Ishikawa (cell line): Measurements from ENCODE around the gene DCAF4.

ENCODE experiments used
- CEBPB ChIP-seq: IDR thresholded peaks from 2 replicates; pipeline ENCODE4 v1.6.1; 2012
- CREB1 ChIP-seq: IDR thresholded peaks from 2 replicates; pipeline ENCODE4 v1.6.1; 2012; ENCODE audit warnings: low read depth
- EP300 ChIP-seq: IDR thresholded peaks from 2 replicates; pipeline ENCODE4 v1.6.1; 2012; ENCODE audit warnings: borderline replicate concordance
- FOXM1 ChIP-seq: IDR thresholded peaks from 2 replicates; pipeline ENCODE4 v1.6.1; 2012; ENCODE audit warnings: low read depth, borderline replicate concordance
- NFIC ChIP-seq: IDR thresholded peaks from 2 replicates; pipeline ENCODE4 v1.6.1; 2012
- RAD21 ChIP-seq: IDR thresholded peaks from 2 replicates; pipeline ENCODE4 v1.6.1; 2012; ENCODE audit warnings: low read depth
- TAF1 ChIP-seq: IDR thresholded peaks from 2 replicates; pipeline ENCODE4 v1.6.1; 2012; ENCODE audit warnings: low read depth, mild to moderate bottlenecking
- TCF12 ChIP-seq: IDR thresholded peaks from 2 replicates; pipeline ENCODE4 v1.6.1; 2012; ENCODE audit warnings: low read depth
- TEAD4 ChIP-seq: IDR thresholded peaks from 2 replicates; pipeline ENCODE4 v1.6.1; 2012
- YY1 ChIP-seq: IDR thresholded peaks from 2 replicates; pipeline ENCODE4 v1.6.1; 2012; ENCODE audit warnings: low read depth
- ZBTB7A ChIP-seq: IDR thresholded peaks from 2 replicates; pipeline ENCODE4 v1.6.1; 2012; ENCODE audit warnings: low read depth
- TF ChIP-seq, protein P1 (sequence below): IDR thresholded peaks from 2 replicates; pipeline ENCODE4 v1.6.1; 2012; ENCODE audit warnings: low read depth, mild to moderate bottlenecking
- TF ChIP-seq, protein P2 (sequence below): IDR thresholded peaks from 2 replicates; pipeline ENCODE4 v1.6.1; 2012
- TF ChIP-seq, protein P3 (sequence below): IDR thresholded peaks from 2 replicates; pipeline ENCODE4 v1.6.1; 2012

Gene DCAF4

DNA sequence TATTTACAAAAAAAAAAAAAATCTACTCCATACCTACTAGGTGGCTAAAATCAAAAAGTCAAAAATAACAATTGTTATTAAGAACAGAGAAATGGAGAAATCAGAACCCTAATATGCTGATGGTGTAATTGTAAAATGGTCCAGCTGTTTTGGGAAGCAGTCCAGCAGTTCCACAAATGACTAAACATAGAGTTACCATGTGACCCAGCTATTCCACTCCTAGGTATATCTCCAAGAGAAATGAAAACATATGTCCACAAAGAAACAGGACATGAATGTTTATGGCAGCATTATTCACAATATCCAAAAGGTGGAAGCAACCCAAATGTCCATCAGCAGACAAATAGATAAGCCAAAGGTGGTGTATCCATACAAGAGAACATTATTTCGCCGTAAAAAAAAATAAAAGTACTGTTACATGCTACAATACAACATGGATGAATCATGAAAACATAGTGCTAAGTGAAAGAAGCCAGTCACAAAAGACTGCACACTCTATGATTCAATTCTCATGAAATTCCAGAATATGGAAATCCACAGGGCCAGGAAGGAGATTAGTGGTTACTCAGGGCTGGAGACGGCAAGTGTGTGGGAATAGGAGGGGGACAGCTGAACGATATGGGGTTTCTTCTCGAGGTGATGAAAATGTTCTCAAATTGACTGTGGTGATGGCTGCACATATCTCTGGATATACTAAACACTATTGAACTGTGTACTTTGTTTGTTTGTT lies 23.3 kb upstream of the DCAF4 start:
- TF ChIP-seq CEBPB (no peak), ZBTB7A (no peak), TEAD4 (no peak), NFIC (no peak), YY1 (no peak)
- TF ChIP-seq, protein P1, sequence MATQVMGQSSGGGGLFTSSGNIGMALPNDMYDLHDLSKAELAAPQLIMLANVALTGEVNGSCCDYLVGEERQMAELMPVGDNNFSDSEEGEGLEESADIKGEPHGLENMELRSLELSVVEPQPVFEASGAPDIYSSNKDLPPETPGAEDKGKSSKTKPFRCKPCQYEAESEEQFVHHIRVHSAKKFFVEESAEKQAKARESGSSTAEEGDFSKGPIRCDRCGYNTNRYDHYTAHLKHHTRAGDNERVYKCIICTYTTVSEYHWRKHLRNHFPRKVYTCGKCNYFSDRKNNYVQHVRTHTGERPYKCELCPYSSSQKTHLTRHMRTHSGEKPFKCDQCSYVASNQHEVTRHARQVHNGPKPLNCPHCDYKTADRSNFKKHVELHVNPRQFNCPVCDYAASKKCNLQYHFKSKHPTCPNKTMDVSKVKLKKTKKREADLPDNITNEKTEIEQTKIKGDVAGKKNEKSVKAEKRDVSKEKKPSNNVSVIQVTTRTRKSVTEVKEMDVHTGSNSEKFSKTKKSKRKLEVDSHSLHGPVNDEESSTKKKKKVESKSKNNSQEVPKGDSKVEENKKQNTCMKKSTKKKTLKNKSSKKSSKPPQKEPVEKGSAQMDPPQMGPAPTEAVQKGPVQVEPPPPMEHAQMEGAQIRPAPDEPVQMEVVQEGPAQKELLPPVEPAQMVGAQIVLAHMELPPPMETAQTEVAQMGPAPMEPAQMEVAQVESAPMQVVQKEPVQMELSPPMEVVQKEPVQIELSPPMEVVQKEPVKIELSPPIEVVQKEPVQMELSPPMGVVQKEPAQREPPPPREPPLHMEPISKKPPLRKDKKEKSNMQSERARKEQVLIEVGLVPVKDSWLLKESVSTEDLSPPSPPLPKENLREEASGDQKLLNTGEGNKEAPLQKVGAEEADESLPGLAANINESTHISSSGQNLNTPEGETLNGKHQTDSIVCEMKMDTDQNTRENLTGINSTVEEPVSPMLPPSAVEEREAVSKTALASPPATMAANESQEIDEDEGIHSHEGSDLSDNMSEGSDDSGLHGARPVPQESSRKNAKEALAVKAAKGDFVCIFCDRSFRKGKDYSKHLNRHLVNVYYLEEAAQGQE = no peak
- TF ChIP-seq, protein P2, sequence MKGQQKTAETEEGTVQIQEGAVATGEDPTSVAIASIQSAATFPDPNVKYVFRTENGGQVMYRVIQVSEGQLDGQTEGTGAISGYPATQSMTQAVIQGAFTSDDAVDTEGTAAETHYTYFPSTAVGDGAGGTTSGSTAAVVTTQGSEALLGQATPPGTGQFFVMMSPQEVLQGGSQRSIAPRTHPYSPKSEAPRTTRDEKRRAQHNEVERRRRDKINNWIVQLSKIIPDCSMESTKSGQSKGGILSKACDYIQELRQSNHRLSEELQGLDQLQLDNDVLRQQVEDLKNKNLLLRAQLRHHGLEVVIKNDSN = no peak

DNA sequence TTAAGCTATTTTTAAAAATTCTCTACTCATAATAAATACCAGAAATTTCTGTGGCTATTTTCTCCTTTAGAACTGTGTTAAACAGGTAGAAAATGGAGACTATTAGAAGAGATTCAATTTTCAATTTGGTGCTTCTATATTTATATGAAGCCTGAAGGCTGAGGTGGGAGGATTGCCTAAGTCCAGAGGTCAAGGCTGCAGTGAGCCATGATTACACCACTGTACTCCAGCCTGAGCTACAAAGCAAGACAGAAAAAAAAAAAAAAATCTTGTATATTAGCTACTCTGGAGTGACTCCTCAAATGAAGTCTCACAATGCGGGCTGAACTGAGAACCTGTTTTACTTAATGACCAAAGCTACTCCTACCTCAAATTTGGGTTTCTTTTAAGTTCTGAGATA lies 22.5 kb upstream of the DCAF4 start:
- TF ChIP-seq, protein P2 = no peak
- TF ChIP-seq YY1 (no peak), TEAD4 (no peak), TAF1 (no peak), ZBTB7A (no peak), EP300 (no peak), TCF12 (no peak), CEBPB (no peak), FOXM1 (no peak), RAD21 (no peak)
- TF ChIP-seq, protein P3, sequence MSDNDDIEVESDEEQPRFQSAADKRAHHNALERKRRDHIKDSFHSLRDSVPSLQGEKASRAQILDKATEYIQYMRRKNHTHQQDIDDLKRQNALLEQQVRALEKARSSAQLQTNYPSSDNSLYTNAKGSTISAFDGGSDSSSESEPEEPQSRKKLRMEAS = no peak

DNA sequence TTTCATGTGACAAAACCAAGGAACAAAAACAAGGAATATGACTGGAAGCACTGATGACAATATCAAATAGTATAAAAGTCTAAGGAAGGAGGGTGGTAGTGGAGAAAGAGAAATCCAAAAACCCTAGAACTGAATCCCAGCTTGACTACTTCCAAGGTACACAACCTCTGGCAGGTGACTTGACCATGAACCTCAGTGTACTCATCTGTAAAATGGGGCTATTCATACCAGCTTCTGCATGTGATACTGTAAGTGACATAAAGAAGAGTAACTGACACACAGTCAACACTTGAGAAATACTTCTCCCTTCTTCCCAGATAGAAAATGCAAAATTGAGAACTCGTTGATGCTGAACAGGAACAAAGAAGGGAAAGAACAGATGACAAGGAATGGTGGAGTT lies 22.0 kb upstream of the DCAF4 start:
- TF ChIP-seq, protein P3 = no peak
- no peak for TF ChIP-seq ZBTB7A
- TF ChIP-seq, protein P2 = no peak
- no peak for TF ChIP-seq NFIC
- TF ChIP-seq EP300 = no peak

DNA sequence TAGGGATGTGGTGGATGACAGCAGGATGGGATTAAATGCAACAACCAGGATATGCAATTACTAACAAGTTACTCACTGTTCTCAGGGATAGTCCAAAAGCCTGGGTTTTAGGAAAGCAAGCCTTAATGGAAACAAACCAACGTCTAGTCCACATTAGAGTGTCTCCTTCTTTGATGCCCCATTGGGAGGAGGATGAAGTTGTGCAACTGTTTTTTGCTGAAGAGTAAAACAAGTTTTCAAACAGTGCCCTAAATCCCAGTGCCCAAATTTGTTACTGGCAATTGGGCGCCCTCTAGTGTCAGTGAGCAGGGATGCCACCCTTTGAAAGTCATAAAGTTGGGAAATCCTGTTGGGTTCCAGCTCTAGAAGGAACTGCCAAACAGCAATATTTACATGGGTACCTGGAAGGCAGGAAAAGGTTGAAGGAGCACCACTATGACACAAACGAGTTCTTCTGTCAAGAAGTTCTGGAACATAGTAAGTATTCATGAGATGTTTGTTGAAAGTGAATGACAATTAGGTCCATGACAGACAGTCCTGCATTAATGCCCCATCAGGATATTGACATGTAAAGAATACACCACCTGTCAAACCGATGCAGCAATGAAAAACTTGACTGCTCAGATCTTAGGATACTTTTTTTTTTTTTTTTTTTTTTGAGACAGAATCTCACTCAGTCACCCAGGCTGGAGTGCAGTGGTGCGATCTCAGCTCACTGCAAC lies 21.3 kb upstream of the DCAF4 start:
- TF ChIP-seq, protein P3 = no peak
- peak; percentile 97 for TF ChIP-seq RAD21
- TF ChIP-seq CREB1 = no peak
- TF ChIP-seq CEBPB = peak; percentile 60

DNA sequence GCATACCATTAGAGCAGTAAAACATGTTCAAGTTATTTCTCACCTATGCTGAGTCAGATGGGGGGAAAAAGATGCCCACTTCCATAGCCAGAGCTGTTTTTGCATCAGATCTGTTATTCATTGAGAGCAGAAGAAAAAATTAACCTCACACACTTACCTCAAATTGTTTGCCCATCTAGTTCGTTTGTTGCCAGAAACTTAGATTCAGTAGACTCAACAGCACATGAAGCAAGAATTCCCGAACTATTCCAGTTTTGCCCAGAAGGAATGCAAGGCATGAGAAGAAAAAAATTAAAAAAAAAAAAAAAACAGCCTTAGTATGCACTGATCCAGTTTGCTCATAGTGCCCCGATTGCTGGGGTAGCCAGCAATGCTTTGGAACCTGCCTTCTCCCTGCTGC lies 19.9 kb upstream of the DCAF4 start:
- TF ChIP-seq YY1 = no peak
- peak; percentile 88 for TF ChIP-seq TEAD4
- TF ChIP-seq, protein P3 = no peak
- TF ChIP-seq TCF12 = no peak
- 0 out of 2 replicates have a peak, but pooled peaks have one; percentile 31 for TF ChIP-seq CEBPB
- TF ChIP-seq, protein P1 = no peak
- 0 out of 2 replicates have a peak, but pooled peaks have one; percentile 3 for TF ChIP-seq RAD21

DNA sequence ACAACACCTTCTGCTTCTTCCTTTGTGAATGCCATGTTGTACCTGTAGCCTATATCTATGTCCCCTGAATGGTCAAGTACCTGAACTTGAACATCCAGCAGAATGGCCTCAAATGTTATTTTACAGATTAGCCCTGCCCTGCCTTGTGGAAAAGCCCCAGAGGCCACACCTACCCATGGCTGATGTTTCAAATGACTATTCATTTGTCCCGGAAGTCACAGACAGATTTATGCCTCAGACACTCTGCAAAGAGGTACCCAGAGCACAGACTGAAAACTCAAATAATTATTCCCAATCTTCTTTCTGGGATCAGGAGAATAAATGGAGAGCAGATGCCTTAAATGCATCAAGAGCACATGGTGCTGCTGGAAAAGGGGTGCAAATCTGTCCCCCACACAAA lies 19.4 kb upstream of the DCAF4 start:
- TF ChIP-seq, protein P3 = peak; percentile 18; the same call in 1 of the 2 replicates
- TF ChIP-seq FOXM1 = no peak
- no peak for TF ChIP-seq EP300
